Smooth muscle cell (in vitro differentiated cells): ENCODE measurements around the gene TEKT3. TPM values are rescaled to one million over a fixed set of nuclear protein-coding genes. Genes with fewer than 3 reads are reported as not detected.

Experiments used
- DNase-seq: peaks from one replicate; lab custom pipeline; 2025; ENCODE audit not compliant: unreplicated experiment; lab: John Stamatoyannopoulos, UW
- H2AFZ ChIP-seq: fragments of 200-600 bp; sonication (generic); 2 replicates; pipeline ENCODE4 v1.6.0; 2016; ENCODE audit warnings: antibody characterized with exemption, low read depth, mild to moderate bottlenecking
- H3F3A ChIP-seq: fragments of 200-600 bp; sonication (generic); 2 replicates; pipeline ENCODE4 v1.6.0; 2017; ENCODE audit warnings: antibody characterized with exemption, low read depth
- H3K27ac ChIP-seq: fragments of 200-600 bp; sonication (generic); 2 replicates; pipeline ENCODE4 v1.5.1; 2016; ENCODE audit warnings: low read depth, mild to moderate bottlenecking
- H3K27me3 ChIP-seq: fragments of 200-600 bp; sonication (generic); 2 replicates; pipeline ENCODE4 v1.6.1; 2016; ENCODE audit warnings: low read depth, mild to moderate bottlenecking
- H3K36me3 ChIP-seq: fragments of 200-600 bp; sonication (generic); 2 replicates; pipeline ENCODE4 v1.5.1; 2016; ENCODE audit warnings: low read depth
- H3K4me1 ChIP-seq: fragments of 200-600 bp; sonication (generic); 2 replicates; pipeline ENCODE4 v1.5.1; 2016; ENCODE audit warnings: low read depth
- H3K4me2 ChIP-seq: fragments of 200-600 bp; sonication (generic); 2 replicates; pipeline ENCODE4 v1.6.0; 2016; ENCODE audit warnings: mild to moderate bottlenecking
- H3K4me3 ChIP-seq: fragments of 200-600 bp; sonication (generic); 2 replicates; pipeline ENCODE4 v1.5.1; 2016; ENCODE audit warnings: mild to moderate bottlenecking
- H3K79me2 ChIP-seq: fragments of 200-600 bp; sonication (generic); 2 replicates; pipeline ENCODE4 v1.6.0; 2016; ENCODE audit warnings: low read depth, mild to moderate bottlenecking
- H3K9ac ChIP-seq: fragments of 200-600 bp; sonication (generic); 2 replicates; pipeline ENCODE4 v1.6.0; 2016; ENCODE audit warnings: low read depth
- H3K9me3 ChIP-seq: fragments of 200-600 bp; sonication (generic); replicated peaks from 2 replicates; pipeline ENCODE4 v1.5.1; 2016; ENCODE audit warnings: low read depth
- H4K20me1 ChIP-seq: fragments of 200-600 bp; sonication (generic); 2 replicates; pipeline ENCODE4 v1.6.0; 2016; ENCODE audit warnings: low read depth
- WGBS: methylation state at CpG from one replicate; pipeline ENCODE4 v1.1.7; 2016; ENCODE audit warnings: low lambda C conversion rate; 5-methylcytosine and 5-hydroxymethylcytosine counted together
- polyA plus RNA-seq: library from polyadenylated mRNA; unstranded; fragments of >200 nt; fragmentation: Nextera tagmentation; extraction: Ambion mirVana; gene quantifications from 2 replicates; pipeline ENCODE4 v1.2.1, GENCODE V29; 2016
- total RNA-seq: library from RNA; depleted of rRNA; stranded (reverse); fragments of >200 nt; gene quantifications from 2 replicates; pipeline ENCODE4 v1.2.3, GENCODE V29; 2014
- TF ChIP-seq, protein P1 (sequence below): fragments of 200-600 bp; sonication (generic); IDR thresholded peaks from 2 replicates; pipeline ENCODE4 v1.5.1; 2017; ENCODE audit warnings: borderline replicate concordance, mild to moderate bottlenecking, antibody characterized with exemption; ENCODE audit not compliant: insufficient read depth, poor library complexity, severe bottlenecking

The TEKT3 gene
- total and polyA plus RNA-seq, 2 experiments from 2014 or later, result 0.09 to 1.00 TPM

DNA sequence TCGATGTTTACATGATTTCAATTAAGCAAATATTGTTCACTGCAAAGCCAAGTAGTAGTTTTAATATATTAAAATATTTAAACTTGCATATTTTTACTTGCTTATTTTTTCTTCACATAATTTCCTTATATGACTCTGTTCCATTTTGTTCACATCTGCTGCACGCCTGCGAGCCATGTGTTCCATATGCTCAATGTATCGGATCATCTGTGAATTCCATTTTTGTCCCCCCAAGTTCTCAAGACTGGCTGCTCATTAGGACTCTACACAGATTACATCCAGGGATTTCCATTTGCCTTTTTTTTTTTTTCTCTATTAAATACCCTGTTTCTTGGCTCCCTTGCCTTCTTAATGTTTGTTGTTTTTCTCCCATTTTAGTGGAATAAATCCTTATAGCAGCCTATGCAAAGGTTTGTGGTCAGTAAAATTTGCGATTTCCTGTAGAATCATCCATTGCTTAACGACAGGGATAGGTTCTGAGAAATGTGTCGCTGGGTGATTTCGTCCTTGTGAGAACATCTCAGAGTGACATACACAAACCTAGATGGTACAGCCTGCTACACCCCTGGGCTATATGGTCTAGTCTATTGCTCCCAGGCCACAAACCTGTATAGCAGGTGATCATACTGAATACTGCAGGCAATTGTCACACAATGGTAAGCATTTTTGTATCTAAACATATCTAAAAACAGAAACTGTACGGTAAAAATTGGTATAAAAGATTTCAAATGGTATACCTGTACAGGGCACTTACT lies 30.2 kb upstream of the TEKT3 start:
- Histone ChIP-seq H3K4me3 (no peak overlapping the region), H3F3A (no peaks in the 10 kb centered on the region), H3K79me2 (no peaks in the 10 kb centered on the region), H2AFZ (no peak overlapping the region), H4K20me1 (no peaks in the 10 kb centered on the region), H3K9ac (no peak overlapping the region), H3K4me2 (no peak overlapping the region), H3K27ac (no peak overlapping the region), H3K36me3 (no peaks in the 10 kb centered on the region), H3K4me1 (no peaks in the 10 kb centered on the region), H3K9me3 (no peaks in the 10 kb centered on the region), H3K27me3 (no peaks in the 10 kb centered on the region)
- TF ChIP-seq, protein P1, sequence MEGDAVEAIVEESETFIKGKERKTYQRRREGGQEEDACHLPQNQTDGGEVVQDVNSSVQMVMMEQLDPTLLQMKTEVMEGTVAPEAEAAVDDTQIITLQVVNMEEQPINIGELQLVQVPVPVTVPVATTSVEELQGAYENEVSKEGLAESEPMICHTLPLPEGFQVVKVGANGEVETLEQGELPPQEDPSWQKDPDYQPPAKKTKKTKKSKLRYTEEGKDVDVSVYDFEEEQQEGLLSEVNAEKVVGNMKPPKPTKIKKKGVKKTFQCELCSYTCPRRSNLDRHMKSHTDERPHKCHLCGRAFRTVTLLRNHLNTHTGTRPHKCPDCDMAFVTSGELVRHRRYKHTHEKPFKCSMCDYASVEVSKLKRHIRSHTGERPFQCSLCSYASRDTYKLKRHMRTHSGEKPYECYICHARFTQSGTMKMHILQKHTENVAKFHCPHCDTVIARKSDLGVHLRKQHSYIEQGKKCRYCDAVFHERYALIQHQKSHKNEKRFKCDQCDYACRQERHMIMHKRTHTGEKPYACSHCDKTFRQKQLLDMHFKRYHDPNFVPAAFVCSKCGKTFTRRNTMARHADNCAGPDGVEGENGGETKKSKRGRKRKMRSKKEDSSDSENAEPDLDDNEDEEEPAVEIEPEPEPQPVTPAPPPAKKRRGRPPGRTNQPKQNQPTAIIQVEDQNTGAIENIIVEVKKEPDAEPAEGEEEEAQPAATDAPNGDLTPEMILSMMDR, result no peak
- WGBS, result 81% methylated on average over 9 of the region's 9 CpGs
- DNase-seq, result no peak

GRCh38 chr17:15368600-15368999 lies 27.2 kb upstream of the TEKT3 start:
- no peak overlapping the region for H3K4me2 ChIP-seq
- H3K9ac ChIP-seq, result no peak overlapping the region
- TF ChIP-seq, protein P1, result no peak
- no peak overlapping the region for H3K27ac ChIP-seq
- H2AFZ ChIP-seq, result no peak overlapping the region
- no peaks in the 10 kb centered on the region for H3K9me3 ChIP-seq
- H3K79me2 ChIP-seq, result no peaks in the 10 kb centered on the region
- H3F3A ChIP-seq, result no peaks in the 10 kb centered on the region
- H4K20me1 ChIP-seq, result no peaks in the 10 kb centered on the region
- H3K4me3 ChIP-seq, result no peak overlapping the region
- 76% methylated on average over 2 of the region's 2 CpGs for WGBS
- H3K36me3 ChIP-seq, result peaks cover 3% of the 10 kb centered on the region
- no peaks in the 10 kb centered on the region for H3K27me3 ChIP-seq
- no peaks in the 10 kb centered on the region for H3K4me1 ChIP-seq
- no peak for DNase-seq

GRCh38 chr17:15366026-15366425 lies 24.6 kb upstream of the TEKT3 start:
- H3K36me3 ChIP-seq, result peaks cover 3% of the 10 kb centered on the region
- no peak overlapping the region for H3K4me2 ChIP-seq
- no peak overlapping the region for H2AFZ ChIP-seq
- no peak for DNase-seq
- H3K9me3 ChIP-seq, result no peaks in the 10 kb centered on the region
- H3K27ac ChIP-seq, result no peak overlapping the region
- no peaks in the 10 kb centered on the region for H3F3A ChIP-seq
- 97% methylated on average over 4 of the region's 4 CpGs for WGBS
- TF ChIP-seq, protein P1, result no peak
- H3K4me1 ChIP-seq, result no peaks in the 10 kb centered on the region
- H3K4me3 ChIP-seq, result no peak overlapping the region
- no peaks in the 10 kb centered on the region for H4K20me1 ChIP-seq
- no peaks in the 10 kb centered on the region for H3K27me3 ChIP-seq
- no peak overlapping the region for H3K9ac ChIP-seq
- H3K79me2 ChIP-seq, result no peaks in the 10 kb centered on the region

DNA sequence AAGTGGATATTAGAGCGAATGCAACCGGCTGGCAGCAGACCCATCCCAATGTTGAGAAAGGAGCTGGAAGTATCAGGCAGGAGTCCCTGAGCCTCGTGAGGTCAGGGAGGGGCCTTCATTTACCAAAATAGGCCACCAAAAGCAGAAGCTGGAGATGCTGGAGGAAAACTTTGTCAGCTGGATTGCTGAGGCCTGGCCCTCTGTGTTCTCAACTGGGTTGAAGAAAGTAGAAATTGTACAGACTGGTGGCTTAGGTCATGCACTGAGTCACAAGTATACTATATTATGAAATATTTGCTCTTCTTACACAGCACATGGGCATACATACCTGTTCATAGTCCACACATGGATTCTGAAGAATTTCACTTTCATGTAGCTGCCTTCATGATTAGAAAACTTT lies 23.2 kb upstream of the TEKT3 start:
- H2AFZ ChIP-seq, result no peak overlapping the region
- 93% methylated on average over 3 of the region's 3 CpGs for WGBS
- TF ChIP-seq, protein P1, result no peak
- no peaks in the 10 kb centered on the region for H3K4me1 ChIP-seq
- no peak for DNase-seq
- H3K27me3 ChIP-seq, result no peaks in the 10 kb centered on the region
- H3K79me2 ChIP-seq, result no peaks in the 10 kb centered on the region
- H3F3A ChIP-seq, result no peaks in the 10 kb centered on the region
- no peaks in the 10 kb centered on the region for H3K9me3 ChIP-seq
- peaks cover 3% of the 10 kb centered on the region for H3K36me3 ChIP-seq
- H3K27ac ChIP-seq, result peak overlapping the region; percentile 31
- H4K20me1 ChIP-seq, result no peaks in the 10 kb centered on the region
- no peak overlapping the region for H3K4me2 ChIP-seq
- H3K4me3 ChIP-seq, result no peak overlapping the region
- H3K9ac ChIP-seq, result no peak overlapping the region
